Epithelial cell of esophagus (primary cell): ENCODE measurements around the gene ERBIN.

Experiments
- DNase-seq: peaks from one replicate; pipeline ENCODE4 v3.0.0; 2010; ENCODE audit warnings: low read depth
- H3K4me3 ChIP-seq: 2 replicates; pipeline ENCODE4 v1.5.1; 2011; ENCODE audit warnings: mild to moderate bottlenecking, low read length, control low read depth
- TF ChIP-seq, protein P1 (sequence below): IDR thresholded peaks from 2 replicates; pipeline ENCODE4 v1.5.1; 2011; ENCODE audit warnings: low read depth, mild to moderate bottlenecking, low read length, control low read depth, inconsistent platforms; ENCODE audit not compliant: insufficient read depth; ENCODE audit errors: missing control alignments

The ERBIN gene

DNA sequence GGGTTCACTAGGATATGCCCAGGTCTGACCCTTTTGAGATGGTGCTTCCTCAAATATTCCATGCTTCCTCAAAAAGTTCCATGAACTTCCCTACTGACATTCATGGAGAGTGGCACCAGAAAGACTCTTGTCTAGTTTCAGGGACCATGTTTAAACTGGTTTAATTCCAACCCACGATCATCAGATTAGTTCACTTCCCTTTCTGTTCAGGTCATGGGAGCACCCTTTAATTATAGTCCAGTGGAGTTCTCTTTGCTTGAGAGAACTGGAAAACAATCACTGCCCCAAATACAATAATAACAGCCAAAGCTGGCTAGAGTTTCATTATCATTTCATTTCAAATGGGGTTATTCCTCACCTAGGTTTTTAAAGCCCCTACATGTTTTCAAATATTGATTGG, 9.7 kb upstream of the ERBIN start:
- TF ChIP-seq, protein P1, sequence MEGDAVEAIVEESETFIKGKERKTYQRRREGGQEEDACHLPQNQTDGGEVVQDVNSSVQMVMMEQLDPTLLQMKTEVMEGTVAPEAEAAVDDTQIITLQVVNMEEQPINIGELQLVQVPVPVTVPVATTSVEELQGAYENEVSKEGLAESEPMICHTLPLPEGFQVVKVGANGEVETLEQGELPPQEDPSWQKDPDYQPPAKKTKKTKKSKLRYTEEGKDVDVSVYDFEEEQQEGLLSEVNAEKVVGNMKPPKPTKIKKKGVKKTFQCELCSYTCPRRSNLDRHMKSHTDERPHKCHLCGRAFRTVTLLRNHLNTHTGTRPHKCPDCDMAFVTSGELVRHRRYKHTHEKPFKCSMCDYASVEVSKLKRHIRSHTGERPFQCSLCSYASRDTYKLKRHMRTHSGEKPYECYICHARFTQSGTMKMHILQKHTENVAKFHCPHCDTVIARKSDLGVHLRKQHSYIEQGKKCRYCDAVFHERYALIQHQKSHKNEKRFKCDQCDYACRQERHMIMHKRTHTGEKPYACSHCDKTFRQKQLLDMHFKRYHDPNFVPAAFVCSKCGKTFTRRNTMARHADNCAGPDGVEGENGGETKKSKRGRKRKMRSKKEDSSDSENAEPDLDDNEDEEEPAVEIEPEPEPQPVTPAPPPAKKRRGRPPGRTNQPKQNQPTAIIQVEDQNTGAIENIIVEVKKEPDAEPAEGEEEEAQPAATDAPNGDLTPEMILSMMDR = no peak

DNA sequence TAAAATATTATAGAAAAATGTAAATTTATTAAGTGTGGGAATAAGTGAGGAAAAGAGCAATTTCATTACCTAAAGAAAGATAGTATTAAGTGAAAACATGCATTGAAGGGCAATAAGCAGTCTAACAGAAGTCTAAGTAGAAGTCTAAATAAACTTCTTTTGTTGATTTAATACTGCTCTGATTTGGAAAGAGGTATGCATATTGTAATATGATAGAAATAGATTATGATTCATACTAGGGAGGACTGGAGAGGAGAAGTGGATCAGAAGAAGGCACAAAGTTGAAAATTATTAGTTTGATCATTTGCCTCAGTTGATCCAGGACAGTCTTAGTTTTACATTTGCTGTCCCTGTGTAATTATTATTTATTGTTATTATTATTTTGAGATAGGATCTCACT, 6.6 kb upstream of the ERBIN start:
- TF ChIP-seq, protein P1 = no peak
- no peak overlapping the region for H3K4me3 ChIP-seq
- DNase-seq = peak; percentile 28

More for the DNA sequence above, 9.7 kb upstream of the ERBIN start:
- DNase-seq = no peak
- H3K4me3 ChIP-seq = no peak overlapping the region

DNA sequence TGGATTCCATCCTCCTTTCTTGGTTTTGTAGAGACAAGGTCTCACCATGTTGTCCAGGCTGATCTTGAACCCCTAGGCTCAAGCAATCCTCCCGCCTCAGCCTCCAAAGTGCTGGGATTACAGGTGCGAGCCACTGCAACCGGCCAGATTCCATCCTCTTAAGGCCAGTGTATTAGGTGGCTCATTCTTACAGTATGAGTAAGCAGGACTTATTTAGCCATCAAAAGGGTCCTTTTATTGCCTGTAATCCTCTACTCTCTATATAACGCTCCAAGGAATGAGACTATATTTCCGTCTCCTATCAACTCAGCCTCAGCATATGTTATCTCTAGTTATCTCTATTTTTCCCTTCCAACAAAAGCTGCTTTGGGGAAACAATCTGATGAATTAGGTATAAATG, 3.0 kb upstream of the ERBIN start:
- H3K4me3 ChIP-seq = no peak overlapping the region
- DNase-seq = no peak
- TF ChIP-seq, protein P1 = no peak

DNA sequence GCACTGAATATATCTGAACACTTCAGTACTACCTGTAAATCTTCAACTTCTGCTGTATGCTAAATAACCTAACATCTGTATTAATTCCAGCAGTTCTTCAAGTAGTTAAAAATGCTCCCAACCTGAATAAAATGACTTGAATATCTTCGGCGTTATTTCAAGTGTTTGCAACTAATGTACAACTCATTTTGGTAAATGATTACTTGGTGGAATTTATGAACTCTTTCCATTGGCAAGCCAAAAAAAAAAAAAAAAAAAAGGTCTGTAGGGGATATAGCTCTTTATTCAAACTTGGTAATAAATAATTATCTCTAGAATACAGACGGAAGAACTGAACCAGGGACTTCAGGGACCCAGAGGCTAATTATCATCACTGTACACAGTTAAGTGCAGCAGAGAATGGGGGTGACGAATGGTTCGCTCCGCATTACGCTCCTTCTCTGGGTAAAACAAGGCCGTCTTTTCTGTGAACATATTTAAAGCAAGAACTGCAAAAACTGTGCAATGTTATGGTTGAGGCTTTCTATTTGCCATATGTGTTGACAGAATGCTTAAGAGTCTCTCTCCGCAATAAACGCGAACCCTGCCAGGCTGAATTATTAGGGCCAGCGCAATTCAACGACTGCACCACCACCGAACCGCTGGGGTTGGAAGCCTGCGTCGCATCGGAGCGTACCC, 1.9 kb upstream of the ERBIN start:
- TF ChIP-seq, protein P1 = no peak
- DNase-seq = no peak
- peak overlapping the region; percentile 58 for H3K4me3 ChIP-seq

DNA sequence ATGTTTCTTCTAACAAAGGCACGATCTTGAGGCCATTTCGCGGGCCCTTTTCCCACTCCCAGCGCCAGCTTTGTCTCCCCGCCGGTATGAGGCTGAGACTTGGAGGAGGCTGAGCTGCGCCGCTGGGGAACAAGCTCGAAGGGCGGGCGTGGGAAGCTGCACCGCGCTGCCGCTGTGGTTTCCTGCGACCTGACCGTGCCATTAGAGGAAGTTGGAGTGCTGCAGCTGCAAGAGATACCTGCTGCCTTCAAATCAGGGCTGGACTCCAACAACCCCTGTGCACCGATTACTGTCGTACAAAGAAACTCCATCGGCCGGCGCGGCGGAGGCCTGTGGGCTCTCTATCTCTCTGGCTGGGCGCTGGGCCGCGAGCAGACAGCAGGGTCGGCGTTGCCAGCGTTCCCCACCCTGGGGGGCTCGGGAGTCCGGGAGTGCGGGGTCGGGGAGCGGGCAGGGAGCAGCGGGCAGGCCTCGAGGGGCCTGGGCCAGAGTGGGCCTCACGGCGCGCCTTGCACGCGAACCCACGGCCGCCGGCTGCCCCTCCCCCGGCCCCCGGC, 1.3 kb upstream of the ERBIN start:
- peak; percentile 74 for DNase-seq
- TF ChIP-seq, protein P1 = no peak

DNA sequence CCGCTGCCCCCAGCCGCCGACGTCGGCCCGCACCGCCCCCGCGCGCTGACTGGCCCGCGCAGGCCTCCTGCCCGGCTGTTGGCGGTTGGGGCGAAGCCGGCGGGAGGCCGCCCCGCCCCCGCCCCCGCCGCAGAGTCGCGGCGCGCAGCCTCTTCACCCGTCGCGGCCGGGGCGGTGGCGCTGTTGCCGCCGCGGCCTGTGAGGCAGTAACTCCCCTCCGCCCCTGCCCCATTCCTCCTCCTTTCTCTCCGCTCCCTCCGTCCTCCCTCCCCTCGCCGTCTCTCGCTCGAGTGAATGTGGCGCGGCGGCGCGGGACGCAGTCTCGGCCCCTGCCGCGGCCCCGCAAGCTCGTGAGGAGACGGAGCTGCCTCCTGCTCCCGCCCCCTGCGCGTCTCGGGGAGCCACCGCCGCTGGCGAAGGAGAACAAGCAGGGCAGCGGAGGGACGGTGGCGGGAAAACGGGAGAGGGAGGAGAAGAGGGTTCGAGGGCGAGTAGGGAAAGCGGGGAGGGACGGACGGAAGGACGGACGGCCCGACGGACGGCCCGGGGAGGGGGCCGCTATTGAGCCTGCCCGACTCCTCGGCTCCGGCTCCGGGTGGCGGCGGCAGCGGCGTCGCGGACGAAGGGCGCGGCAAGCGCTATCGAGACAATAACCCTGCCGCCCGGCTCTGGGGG, 637 bp upstream of the ERBIN start:
- TF ChIP-seq, protein P1 = peak; percentile 13
- peak; percentile 86 for DNase-seq
- H3K4me3 ChIP-seq = peak overlapping the region; percentile 81

More for the DNA sequence above, 1.3 kb upstream of the ERBIN start:
- H3K4me3 ChIP-seq = peak overlapping the region; percentile 58
